Stomach (tissue), 4 donors: ENCODE measurements around the gene PRSS22.

Experiments used
- CTCF ChIP-seq, 7 experiments: fragments of 450-650 bp in 4 of 7; fragments of 200-600 bp in 3 of 7; sonication (generic) in 3 of 7; IDR thresholded peaks; one replicate each; pipeline ENCODE4 v1.5.1; 2016 to 2019; ENCODE audit warnings: antibody characterized with exemption in 7 of 7, control low read depth in 2 of 7, mild to moderate bottlenecking in 1 of 7
- POLR2AphosphoS5 ChIP-seq, 3 donors: sonication (generic); formaldehyde crosslinking; IDR thresholded peaks; one replicate each; pipeline ENCODE4 v1.6.1; 2016; ENCODE audit warnings: antibody characterized with exemption in 3 of 3

GRCh38 chr16:2882650-2883457, 24.9 kb upstream of the PRSS22 start, which contains the start of gene FLYWCH2:
- TF ChIP-seq CTCF (IDR thresholded peaks at IDR 0.05) (peak in 1 of 7 experiments; percentile 33), POLR2AphosphoS5 (IDR thresholded peaks at IDR 0.05) (peak; percentile 78 to 95 (median 87))
